GM21381 (cell line): ENCODE measurements around the gene HAGH.

ENCODE experiments used
- ATAC-seq: cut with Tn5 transposase; IDR thresholded peaks from one replicate; pipeline ENCODE4 v1.9.1; 2021; ENCODE audit warnings: mild to moderate bottlenecking, moderate library complexity; ENCODE audit not compliant: unreplicated experiment

HAGH gene

GRCh38 chr16:1765826-1766225, 60.8 kb downstream of the HAGH start:
- ATAC-seq, result no peak

GRCh38 chr16:1764971-1765370, 61.7 kb downstream of the HAGH start:
- no peak for ATAC-seq

- ATAC-seq, result no peak
Observed at GRCh38 chr16:1763521-1764511, 62.8 kb downstream of the HAGH start.

GRCh38 chr16:1762879-1763520, 63.6 kb downstream of the HAGH start:
- no peak for ATAC-seq

- ATAC-seq, result no peak
Observed at GRCh38 chr16:1762196-1762878, 64.3 kb downstream of the HAGH start.

- no peak for ATAC-seq
Observed at GRCh38 chr16:1761751-1762150, 64.9 kb downstream of the HAGH start.

GRCh38 chr16:1760911-1761310, 65.7 kb downstream of the HAGH start:
- ATAC-seq, result no peak

GRCh38 chr16:1759511-1759910, 67.1 kb downstream of the HAGH start:
- ATAC-seq, result no peak

- ATAC-seq, result no peak
Observed at GRCh38 chr16:1758923-1759322, 67.7 kb downstream of the HAGH start.

- no peak for ATAC-seq
Observed at GRCh38 chr16:1757714-1758461, 68.7 kb downstream of the HAGH start.
